Spleen (tissue), 11 donors: Measurements from ENCODE around the gene ARHGAP29. TPM values are rescaled to one million over a fixed set of nuclear protein-coding genes. Genes with fewer than 3 reads are reported as not detected.

Experiments
- DNase-seq: peaks from one replicate; pipeline ENCODE4 v3.0.0-alpha.2; 2020
- H3K27ac ChIP-seq, 8 donors: fragments of 200-600 bp; sonication (generic) in 7 of 8; 1 replicate in 4 of 8; 2 replicates in 4 of 8; pipeline versions ENCODE4 v1.5.0 to v1.8.0; 2016 to 2021; ENCODE audit warnings: inconsistent platforms in 4 of 8, mild to moderate bottlenecking in 4 of 8, moderate library complexity in 1 of 8
- H3K27me3 ChIP-seq, 7 donors: fragments of 200-600 bp; sonication (generic) in 6 of 7; replicated peaks in 1 of 7; 1 replicate in 4 of 7; 2 replicates in 3 of 7; pipeline versions ENCODE4 v1.5.0 to v1.8.0; 2016 to 2021; ENCODE audit warnings: inconsistent platforms in 3 of 7, mild to moderate bottlenecking in 1 of 7
- H3K36me3 ChIP-seq, 6 donors: fragments of 200-600 bp; sonication (generic) in 5 of 6; 1 replicate in 4 of 6; 2 replicates in 2 of 6; pipeline versions ENCODE4 v1.5.0 to v1.8.0; 2016 to 2021; ENCODE audit warnings: inconsistent platforms in 2 of 6
- H3K4me1 ChIP-seq, 6 donors: fragments of 200-600 bp; sonication (generic) in 5 of 6; 1 replicate in 3 of 6; 2 replicates in 3 of 6; pipeline versions ENCODE4 v1.5.0 to v1.8.0; 2016 to 2021; ENCODE audit warnings: inconsistent platforms in 3 of 6
- H3K4me3 ChIP-seq, 8 donors: fragments of 200-600 bp; sonication (generic) in 7 of 8; 1 replicate in 4 of 8; 2 replicates in 4 of 8; pipeline versions ENCODE4 v1.5.0 to v1.8.0; 2016 to 2021; ENCODE audit warnings: inconsistent platforms in 4 of 8, mild to moderate bottlenecking in 4 of 8, moderate library complexity in 2 of 8
- H3K9me3 ChIP-seq, 8 donors: fragments of 200-600 bp; sonication (generic) in 7 of 8; 1 replicate in 4 of 8; 2 replicates in 4 of 8; pipeline versions ENCODE4 v1.5.0 to v1.8.0; 2016 to 2021; ENCODE audit warnings: inconsistent platforms in 4 of 8
- POLR2A ChIP-seq, 3 donors: fragments of 450-650 bp; IDR thresholded peaks; one replicate each; pipeline ENCODE4 v1.5.1; 2017; ENCODE audit warnings: antibody characterized with exemption in 3 of 3, mild to moderate bottlenecking in 1 of 3
- POLR2AphosphoS5 ChIP-seq, 3 donors: sonication (generic); formaldehyde crosslinking; IDR thresholded peaks; one replicate each; pipeline ENCODE4 v1.5.1; 2017; ENCODE audit warnings: antibody characterized with exemption in 3 of 3
- WGBS, 5 donors: extraction: QIAGEN DNeasy Blood & Tissue Kit in 3 of 5; methylation state at CpG; one replicate each; pipeline versions ENCODE4 v1.1.5 to v1.1.7; 2013 to 2018; 5-methylcytosine and 5-hydroxymethylcytosine counted together
- intact Hi-C: fragments of 100-400 bp; cut with DNase I; formaldehyde crosslinking; loops from one replicate; pipeline ENCODE4 v1.15.0; 2023; ENCODE audit warnings: low total_unique reads
- polyA plus RNA-seq, 3 donors: library from polyadenylated mRNA; stranded (reverse); fragments of 200-250 nt; gene quantifications; one replicate each; pipeline ENCODE4 v1.2.1, GENCODE V29; 2013
- total RNA-seq, 7 donors: library from RNA; depleted of rRNA in 3 of 7; stranded (reverse); fragments of >200 nt in 3 of 7; fragmentation: NEBNext Ultra II Directional in 4 of 7; extraction: Animal tissue kit (Norgen Biotek cat#: 25700) in 4 of 7; gene quantifications; one replicate each; pipeline versions ENCODE4 v1.1.0 to v1.2.1, GENCODE V29; 2016 to 2021
- TF ChIP-seq, protein P1 (sequence below), 11 experiments: fragments of 200-600 bp in 7 of 11; fragments of 450-650 bp in 4 of 11; sonication (generic) in 4 of 11; IDR thresholded peaks in 8 of 11; conservative IDR thresholded peaks in 3 of 11; 1 replicate in 7 of 11; 2 replicates in 4 of 11; pipeline versions ENCODE4 v1.4.0 to v1.8.0; 2016 to 2021; ENCODE audit warnings: antibody characterized with exemption in 11 of 11, inconsistent platforms in 4 of 11, mild to moderate bottlenecking in 1 of 11
- donor health status: healthy with polysubstance abuse.
- donor health status: DM: no; HTN: no; CAD: no; lungs with moderate emphysema.
- donor health status: DM: no; HTN: no; CAD: no.
- donor health status: Bipolar disorder and iron deficiency.
- donor health status: healthy.
- donor health status: DM: no; HTN: no; CAD: no.
- donor health status: DM: yes; HTN: yes; CAD: no.

ARHGAP29 gene
- total and polyA plus RNA-seq, 10 donors, result 7.3 to 124 (median 71.9) TPM

DNA sequence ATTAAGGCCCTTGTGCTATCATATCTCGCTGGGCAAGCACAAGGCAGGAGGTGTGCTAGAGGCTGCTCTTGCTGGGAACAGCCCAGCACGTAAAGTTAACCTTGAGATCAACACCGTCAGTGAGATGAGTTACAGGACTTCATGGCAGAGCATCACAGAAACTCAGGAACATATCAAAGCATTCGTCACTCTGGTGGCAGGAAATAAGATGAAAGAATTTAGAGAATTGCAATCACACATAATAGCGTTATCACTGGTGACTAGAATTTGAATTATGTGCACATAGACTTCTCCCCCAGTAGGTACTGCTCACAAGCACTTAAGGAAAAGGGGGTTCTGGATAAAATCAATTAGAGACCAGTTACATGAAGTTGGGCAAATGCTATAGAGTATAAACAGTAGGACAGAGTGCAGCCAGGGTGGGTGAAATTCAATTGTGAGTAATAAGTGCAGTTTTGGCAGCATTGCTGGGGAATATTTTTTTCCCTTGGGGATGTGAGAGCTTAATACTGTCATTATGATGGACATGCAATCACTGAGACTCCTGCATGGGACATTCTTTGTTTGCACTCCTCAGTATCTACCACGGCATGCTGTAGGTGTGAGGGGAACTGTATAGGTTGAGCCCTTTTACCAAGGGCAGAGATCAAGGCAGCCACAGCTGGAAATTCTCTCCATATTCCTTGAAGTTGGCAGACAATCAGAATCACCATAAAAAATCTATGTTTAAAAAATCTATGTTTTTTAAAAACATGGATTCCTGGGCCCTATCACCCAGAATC, 44.2 kb upstream of the ARHGAP29 start:
- Histone ChIP-seq H3K4me1 (peaks cover 0 to 19% (median 3%) of the 10 kb centered on the region in 6 donors), H3K4me3 (no peak overlapping the region), H3K9me3 (no peaks in the 10 kb centered on the region), H3K27me3 (no peaks in the 10 kb centered on the region), H3K27ac (no peak overlapping the region), H3K36me3 (no peaks in the 10 kb centered on the region)
- no peak for DNase-seq
- WGBS, 5 donors, result 54 to 68% (median 63%) methylated on average over 6 of the region's 6 CpGs
- intact Hi-C loops, result no loop called here
- no peak for TF ChIP-seq POLR2AphosphoS5 (IDR thresholded peaks at IDR 0.05)
- TF ChIP-seq, protein P1, sequence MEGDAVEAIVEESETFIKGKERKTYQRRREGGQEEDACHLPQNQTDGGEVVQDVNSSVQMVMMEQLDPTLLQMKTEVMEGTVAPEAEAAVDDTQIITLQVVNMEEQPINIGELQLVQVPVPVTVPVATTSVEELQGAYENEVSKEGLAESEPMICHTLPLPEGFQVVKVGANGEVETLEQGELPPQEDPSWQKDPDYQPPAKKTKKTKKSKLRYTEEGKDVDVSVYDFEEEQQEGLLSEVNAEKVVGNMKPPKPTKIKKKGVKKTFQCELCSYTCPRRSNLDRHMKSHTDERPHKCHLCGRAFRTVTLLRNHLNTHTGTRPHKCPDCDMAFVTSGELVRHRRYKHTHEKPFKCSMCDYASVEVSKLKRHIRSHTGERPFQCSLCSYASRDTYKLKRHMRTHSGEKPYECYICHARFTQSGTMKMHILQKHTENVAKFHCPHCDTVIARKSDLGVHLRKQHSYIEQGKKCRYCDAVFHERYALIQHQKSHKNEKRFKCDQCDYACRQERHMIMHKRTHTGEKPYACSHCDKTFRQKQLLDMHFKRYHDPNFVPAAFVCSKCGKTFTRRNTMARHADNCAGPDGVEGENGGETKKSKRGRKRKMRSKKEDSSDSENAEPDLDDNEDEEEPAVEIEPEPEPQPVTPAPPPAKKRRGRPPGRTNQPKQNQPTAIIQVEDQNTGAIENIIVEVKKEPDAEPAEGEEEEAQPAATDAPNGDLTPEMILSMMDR (IDR thresholded peaks at IDR 0.05 in 8 of 11, conservative IDR thresholded peaks at IDR 0.05 in 3 of 11), result no peak
- TF ChIP-seq POLR2A (IDR thresholded peaks at IDR 0.05), result no peak

DNA sequence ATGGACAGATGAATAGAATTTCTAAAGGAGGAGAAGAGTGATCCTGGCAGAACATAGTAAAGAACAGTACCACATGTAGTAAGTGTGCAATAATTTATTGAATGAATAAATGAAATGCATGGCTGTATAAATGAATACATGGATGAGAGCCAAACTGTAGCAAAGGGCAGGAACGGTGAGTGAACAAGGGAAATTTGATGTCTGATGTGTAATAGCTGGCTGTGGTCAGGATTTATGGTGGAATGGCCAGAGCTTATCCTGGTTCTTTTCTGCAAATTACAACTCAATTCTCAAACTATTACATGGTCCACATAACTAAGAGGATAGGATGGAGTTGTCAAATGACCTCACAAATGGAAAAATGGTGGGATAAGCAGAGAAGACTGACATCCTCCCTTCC, 43.2 kb upstream of the ARHGAP29 start:
- no peak for DNase-seq
- H3K27me3 ChIP-seq, result no peaks in the 10 kb centered on the region
- no peaks in the 10 kb centered on the region for H3K9me3 ChIP-seq
- 59 to 74% (median 71%) methylated on average over 1 of the region's 1 CpG for WGBS, 5 donors
- TF ChIP-seq, protein P1 (IDR thresholded peaks at IDR 0.05 in 8 of 11, conservative IDR thresholded peaks at IDR 0.05 in 3 of 11), result no peak
- TF ChIP-seq POLR2A (IDR thresholded peaks at IDR 0.05) (no peak), POLR2AphosphoS5 (IDR thresholded peaks at IDR 0.05) (no peak)
- H3K27ac ChIP-seq, result no peak overlapping the region
- H3K4me1 ChIP-seq, result peaks cover 0 to 15% (median 0%) of the 10 kb centered on the region in 6 donors
- intact Hi-C loops, result no loop called here
- no peaks in the 10 kb centered on the region for H3K36me3 ChIP-seq
- H3K4me3 ChIP-seq, result no peak overlapping the region

- no peak for DNase-seq
- Histone ChIP-seq H3K4me3 (no peak overlapping the region), H3K27me3 (no peaks in the 10 kb centered on the region), H3K36me3 (no peaks in the 10 kb centered on the region), H3K27ac (no peak overlapping the region), H3K9me3 (no peaks in the 10 kb centered on the region), H3K4me1 (peaks cover 0 to 10% (median 0%) of the 10 kb centered on the region in 6 donors)
- no peak for TF ChIP-seq POLR2A (IDR thresholded peaks at IDR 0.05)
- TF ChIP-seq, protein P1 (IDR thresholded peaks at IDR 0.05 in 8 of 11, conservative IDR thresholded peaks at IDR 0.05 in 3 of 11), result no peak
- intact Hi-C loops, result no loop called here
- WGBS, 5 donors, result 85 to 100% (median 90%) methylated on average over 1 of the region's 1 CpG
Measured at GRCh38 chr1:94279462-94279861, 42.1 kb upstream of the ARHGAP29 start.

DNA sequence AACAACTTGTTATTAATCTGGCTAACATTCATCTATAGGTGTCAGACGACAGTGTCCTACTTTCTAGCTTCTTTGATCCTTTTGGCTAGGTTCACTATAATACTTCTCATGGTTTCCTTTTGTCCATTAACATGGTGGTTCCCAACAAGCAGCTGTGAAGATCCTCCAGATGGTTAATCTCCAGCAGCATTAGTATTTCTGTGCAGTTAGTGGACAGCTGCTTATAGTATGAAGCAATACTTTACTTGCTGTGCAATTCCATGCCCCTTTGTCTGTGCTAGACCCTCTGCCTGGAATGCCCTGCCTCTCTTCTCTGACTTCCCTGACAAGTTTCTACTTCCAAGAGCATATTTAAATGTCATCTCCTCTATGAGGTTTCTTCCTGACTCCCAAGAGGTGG, 41.7 kb upstream of the ARHGAP29 start:
- intact Hi-C loops, result no loop called here
- Histone ChIP-seq H3K9me3 (no peaks in the 10 kb centered on the region), H3K27ac (no peak overlapping the region), H3K36me3 (no peaks in the 10 kb centered on the region), H3K27me3 (no peaks in the 10 kb centered on the region), H3K4me1 (peaks cover 0 to 10% (median 0%) of the 10 kb centered on the region in 6 donors), H3K4me3 (no peak overlapping the region)
- no peak for DNase-seq
- TF ChIP-seq POLR2A (IDR thresholded peaks at IDR 0.05) (no peak), POLR2AphosphoS5 (IDR thresholded peaks at IDR 0.05) (no peak)
- TF ChIP-seq, protein P1 (IDR thresholded peaks at IDR 0.05 in 8 of 11, conservative IDR thresholded peaks at IDR 0.05 in 3 of 11), result no peak
- WGBS, 5 donors, result 65 to 85% (median 83%) methylated on average over 1 of the region's 1 CpG
